Measurements from ENCODE around the gene IARS2.
A peak's percentile ranks its signal among the peaks of the same experiment; 100 is the strongest.
"Not testable (repeated sequence)": the region's sequence is repeated elsewhere in the genome, so short reads cannot be mapped to it uniquely, and the experiment has no call there.

Gene IARS2

DNA sequence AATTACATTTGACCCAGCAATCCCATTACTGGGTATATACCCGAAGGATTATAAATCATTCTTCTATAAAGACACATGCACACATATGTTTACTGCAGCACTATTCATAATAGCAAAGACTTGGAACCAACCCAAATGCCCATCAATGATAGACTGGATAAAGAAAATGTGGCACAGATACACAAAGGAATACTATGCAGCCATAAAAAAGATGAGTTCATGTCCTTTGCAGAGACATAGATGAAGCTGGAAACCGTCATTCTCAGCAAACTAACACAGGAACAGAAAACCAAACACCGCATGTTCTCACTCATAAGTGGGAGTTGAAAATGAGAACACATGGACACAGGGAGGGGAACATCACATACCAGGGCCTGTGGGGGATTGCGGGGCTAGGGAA is 76.0 kb downstream of the IARS2 start:
- DNase-seq: not testable (repeated sequence)

DNA sequence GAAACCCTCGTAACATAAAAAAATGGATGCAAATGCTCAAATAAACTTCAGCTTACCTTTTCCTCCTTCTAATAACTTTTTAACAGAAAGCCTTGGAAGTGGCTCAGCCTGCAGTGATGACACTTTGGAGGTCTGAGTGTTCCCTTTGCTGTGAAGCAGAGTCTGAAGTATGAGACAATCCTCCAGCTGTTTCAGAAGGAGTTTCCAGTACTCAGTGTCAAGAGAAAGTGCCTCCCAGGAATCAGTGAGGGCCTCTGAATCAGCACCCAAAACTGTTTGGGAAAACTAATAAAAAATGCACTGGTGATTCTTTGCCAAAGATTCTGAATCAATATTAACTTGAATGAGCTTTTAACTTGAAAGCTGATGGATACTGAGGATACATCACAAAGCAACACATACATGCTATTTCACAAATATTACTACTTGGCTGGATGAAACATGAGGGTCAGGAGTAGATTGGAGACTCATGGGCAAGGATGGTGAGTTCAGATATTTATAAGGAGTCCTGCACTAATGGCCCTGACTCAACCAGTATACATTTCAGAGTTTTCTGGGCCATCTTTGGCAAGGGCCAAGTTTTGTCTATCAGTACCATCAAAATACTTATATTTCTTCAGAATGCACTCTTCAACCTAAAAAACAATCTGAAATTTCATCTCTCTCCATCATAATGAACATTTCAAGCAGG is 77.0 kb downstream of the IARS2 start:
- no peak for DNase-seq

DNA sequence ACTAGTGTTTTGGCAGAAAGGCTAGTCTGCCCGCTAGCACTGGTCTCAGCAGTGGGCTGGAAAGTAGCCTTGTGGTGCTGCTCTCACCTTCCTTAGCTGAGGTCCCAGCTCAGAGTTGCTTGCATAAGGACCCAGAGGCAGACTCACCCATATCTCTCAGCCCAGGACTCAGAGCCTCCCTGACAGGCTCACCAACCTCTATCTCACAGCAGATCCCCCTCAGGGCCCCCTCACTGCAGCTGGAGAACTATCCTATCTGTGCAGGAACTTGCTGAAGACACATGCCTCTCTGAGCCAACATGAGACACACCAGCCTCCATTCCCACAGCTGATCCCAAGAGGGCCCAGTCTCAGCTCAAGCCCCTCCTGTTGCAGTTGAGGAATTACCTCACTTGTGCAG is 82.6 kb downstream of the IARS2 start:
- no peak for DNase-seq

DNA sequence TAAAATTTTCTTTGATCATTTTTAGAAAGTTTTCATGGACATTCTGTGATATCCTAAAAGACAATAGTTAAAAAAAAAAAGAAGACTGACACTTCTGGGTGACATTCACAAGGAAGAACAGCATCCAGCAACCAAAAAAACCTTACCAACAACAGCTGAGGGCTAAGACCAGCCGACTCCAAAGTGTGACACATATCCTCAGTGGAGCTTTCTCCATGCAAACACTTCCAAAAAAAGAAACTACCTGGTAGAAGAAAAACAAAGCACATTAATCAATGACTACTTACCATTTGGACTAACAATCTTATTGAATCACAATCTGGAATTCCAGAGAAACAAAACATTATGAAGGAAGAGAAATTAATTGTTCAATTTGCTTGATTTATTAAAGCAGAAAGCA is 88.2 kb downstream of the IARS2 start:
- no peak for DNase-seq

DNA sequence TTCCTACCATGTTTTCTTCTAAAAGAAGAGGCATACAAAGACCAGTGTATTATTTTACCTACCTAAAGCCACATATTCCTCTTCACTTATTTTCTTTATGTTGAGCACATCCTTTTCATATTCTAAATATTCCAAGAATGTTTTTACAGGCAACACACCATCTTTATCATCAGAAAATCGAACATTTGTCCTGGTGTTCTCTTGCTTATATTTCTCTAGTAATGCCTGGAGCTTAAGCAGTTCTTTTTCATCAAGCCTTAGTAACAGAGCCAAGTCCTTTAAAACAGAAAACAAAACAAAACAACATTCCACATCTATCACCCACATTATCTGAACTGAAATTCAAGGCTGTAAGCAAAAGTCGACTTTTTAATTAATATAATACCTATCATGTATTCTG is 88.7 kb downstream of the IARS2 start:
- DNase-seq: no peak

DNA sequence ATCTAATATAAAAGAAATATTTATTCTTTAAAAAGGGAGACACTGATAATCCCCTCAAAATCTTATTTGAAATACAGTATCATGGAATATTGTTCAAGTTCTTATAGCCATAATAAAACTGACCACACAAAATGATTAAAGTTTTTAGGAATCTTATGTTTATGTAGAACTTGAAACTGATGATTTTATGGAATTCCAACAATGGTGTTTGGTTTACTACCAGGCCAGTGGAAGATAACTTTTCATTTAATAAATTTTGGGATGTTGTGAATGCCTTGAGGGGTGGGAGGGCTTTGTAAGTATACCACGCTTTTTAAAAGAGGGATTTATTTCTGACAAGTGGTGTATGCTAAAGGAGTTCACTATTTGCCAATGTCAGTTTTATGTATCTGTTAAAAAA is 90.6 kb downstream of the IARS2 start:
- DNase-seq: no peak

DNA sequence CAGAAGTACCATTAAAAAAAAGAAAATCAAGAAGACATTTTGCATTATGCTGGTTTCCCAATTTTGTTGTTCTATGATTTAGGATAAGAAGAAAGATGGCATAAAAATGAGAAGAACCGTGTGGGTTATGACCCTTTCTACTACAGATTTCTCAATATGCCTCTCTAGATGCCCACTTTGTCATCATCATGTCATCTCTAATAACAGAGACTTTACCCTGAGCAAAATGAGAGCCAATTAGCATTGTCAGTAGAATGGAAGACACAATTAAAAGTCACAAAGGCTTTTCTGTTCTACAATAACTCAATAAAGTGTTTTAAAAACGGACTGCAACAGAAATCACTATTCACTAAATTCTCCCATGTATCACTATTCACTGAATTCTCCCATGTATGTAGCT is 92.8 kb downstream of the IARS2 start:
- no peak for DNase-seq

DNA sequence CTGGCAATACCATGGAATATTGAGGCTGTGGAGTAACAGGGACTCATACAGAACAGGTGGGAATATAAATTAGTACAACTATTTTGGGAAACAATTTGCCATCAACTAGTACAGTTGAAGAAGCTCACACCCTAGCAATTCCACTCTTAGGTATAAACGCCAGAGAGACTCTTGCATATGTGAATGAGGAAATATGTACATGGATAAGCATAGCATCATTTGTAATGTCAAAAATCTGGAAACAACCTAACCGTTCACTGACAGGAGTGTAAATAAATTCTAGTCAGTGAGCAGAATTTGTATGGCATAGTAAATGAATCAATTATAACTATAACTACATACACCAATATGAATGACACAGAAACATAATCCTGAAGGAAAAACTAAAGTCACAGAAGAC is 94.6 kb downstream of the IARS2 start:
- DNase-seq: no peak

DNA sequence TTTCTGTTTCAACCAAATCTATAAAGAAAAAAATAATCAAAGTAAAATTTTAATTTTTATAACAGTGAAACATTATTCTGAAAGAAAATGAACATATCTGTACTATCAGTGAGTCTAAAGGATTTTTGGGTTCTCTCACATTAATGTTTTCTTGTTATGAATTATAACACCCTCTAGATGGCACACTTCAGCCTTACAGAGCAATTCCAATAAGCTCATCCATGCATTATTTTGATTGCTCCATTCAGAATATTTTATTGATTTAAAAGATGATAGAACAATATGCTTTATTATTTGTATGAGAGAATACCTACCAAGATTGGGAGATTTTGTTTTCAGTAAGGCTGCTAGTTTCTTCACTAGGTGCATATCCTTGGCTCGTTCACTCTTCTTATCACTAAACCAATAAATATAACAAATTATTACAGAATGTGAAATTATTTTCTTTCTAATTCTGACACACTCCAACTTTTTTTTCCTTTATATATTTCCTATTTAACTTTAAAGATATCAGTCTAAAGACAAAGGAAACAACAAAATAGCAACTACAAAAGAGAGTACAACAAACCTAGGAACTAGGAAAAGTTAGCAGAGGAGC is 95.9 kb downstream of the IARS2 start:
- peak in 2 of 3 experiments; percentile 5 to 67 for DNase-seq

DNA sequence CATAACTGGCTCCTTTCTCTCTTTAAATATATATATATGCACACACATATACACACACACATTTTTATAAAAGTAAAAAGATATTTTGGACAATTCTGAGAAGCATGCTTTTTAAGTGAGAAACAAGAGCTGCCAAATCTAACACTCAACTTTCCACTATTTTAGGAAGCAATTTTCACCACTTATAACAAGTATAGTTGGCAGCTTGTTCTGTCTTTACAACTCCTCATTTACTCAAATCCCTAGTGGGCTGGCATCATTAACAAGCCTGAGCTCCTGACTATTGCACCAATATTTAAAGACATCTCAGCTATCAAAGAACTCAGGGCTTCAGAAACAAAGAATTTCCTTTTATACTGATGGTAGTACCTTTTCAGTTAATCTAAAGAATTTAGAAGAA is 101.8 kb downstream of the IARS2 start:
- DNase-seq: no peak
